Neural progenitor cell (in vitro differentiated cells): Measurements from ENCODE around the gene HKDC1.

Source experiments
- EZH2phosphoT487 ChIP-seq: fragments of 200-600 bp; sonication (generic); IDR thresholded peaks from 2 replicates; pipeline ENCODE4 v1.6.1; 2017; ENCODE audit warnings: antibody characterized with exemption
- TF ChIP-seq, protein P1 (sequence below): fragments of 200-600 bp; sonication (generic); IDR thresholded peaks from 2 replicates; pipeline ENCODE4 v1.5.1; 2017; ENCODE audit warnings: antibody characterized with exemption, mild to moderate bottlenecking

DNA sequence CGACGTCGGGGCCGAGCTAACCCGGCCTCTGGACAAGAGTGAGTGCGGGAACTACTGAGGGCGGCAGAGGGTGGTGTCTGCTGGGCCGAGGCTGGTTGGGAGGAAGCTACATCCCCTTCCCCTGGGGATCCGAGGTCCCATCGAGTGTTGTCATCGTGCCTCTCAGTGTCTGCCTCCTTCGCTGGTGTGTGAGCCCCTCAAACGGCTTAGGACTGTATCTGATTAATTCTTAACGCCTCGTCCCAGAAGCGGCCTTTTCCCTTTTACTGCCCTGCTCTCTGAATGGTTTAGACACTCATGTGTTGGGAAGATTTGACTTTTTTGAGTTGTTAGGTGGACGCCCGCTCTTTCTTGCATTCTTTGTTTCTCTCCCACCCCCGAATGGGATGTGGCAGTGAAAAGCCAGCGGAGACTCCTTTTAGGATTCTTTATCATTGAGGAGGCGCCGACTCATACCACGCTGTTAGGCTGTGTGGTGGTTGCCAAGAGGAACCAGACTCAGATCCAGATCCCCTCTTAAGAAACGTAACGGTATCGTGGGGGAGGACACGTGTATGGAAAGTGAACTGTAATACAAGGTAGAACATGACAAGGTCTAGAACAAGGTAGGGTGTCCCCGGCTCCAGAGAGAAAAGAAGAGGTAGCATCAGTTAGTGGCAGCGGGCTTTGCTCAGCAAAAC, 39.5 kb upstream of the HKDC1 start:
- no peak for TF ChIP-seq EZH2phosphoT487
- TF ChIP-seq, protein P1, sequence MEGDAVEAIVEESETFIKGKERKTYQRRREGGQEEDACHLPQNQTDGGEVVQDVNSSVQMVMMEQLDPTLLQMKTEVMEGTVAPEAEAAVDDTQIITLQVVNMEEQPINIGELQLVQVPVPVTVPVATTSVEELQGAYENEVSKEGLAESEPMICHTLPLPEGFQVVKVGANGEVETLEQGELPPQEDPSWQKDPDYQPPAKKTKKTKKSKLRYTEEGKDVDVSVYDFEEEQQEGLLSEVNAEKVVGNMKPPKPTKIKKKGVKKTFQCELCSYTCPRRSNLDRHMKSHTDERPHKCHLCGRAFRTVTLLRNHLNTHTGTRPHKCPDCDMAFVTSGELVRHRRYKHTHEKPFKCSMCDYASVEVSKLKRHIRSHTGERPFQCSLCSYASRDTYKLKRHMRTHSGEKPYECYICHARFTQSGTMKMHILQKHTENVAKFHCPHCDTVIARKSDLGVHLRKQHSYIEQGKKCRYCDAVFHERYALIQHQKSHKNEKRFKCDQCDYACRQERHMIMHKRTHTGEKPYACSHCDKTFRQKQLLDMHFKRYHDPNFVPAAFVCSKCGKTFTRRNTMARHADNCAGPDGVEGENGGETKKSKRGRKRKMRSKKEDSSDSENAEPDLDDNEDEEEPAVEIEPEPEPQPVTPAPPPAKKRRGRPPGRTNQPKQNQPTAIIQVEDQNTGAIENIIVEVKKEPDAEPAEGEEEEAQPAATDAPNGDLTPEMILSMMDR = no peak
